GM12872 (cell line): ENCODE results near the gene FNTB.

Experiments
- TF ChIP-seq, protein P1 (sequence below): IDR thresholded peaks from 3 replicates; pipeline ENCODE4 v1.5.1; 2011; ENCODE audit warnings: low read depth, mild to moderate bottlenecking, low read length, moderate library complexity; ENCODE audit not compliant: insufficient read depth

Gene FNTB

DNA sequence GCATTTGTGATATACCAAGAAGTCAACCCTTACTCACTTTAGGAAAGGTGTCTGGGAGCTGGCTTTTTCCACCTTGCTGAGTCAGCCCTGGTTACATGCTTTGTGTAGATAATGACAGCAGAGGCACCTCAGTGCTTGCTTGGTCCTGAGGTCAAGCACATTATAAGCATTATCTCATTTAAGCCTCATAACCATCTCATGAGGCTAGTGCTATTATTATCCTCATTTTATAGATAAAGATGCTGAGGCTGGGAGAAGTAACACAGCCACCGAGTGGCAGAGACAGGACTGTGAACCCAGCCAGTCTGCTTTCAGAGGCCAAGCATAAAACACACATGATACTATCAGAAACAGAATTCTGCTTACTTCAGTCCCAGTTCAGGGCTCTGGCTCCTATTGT is 86.2 kb downstream of the FNTB start:
- TF ChIP-seq, protein P1, sequence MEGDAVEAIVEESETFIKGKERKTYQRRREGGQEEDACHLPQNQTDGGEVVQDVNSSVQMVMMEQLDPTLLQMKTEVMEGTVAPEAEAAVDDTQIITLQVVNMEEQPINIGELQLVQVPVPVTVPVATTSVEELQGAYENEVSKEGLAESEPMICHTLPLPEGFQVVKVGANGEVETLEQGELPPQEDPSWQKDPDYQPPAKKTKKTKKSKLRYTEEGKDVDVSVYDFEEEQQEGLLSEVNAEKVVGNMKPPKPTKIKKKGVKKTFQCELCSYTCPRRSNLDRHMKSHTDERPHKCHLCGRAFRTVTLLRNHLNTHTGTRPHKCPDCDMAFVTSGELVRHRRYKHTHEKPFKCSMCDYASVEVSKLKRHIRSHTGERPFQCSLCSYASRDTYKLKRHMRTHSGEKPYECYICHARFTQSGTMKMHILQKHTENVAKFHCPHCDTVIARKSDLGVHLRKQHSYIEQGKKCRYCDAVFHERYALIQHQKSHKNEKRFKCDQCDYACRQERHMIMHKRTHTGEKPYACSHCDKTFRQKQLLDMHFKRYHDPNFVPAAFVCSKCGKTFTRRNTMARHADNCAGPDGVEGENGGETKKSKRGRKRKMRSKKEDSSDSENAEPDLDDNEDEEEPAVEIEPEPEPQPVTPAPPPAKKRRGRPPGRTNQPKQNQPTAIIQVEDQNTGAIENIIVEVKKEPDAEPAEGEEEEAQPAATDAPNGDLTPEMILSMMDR = no peak

DNA sequence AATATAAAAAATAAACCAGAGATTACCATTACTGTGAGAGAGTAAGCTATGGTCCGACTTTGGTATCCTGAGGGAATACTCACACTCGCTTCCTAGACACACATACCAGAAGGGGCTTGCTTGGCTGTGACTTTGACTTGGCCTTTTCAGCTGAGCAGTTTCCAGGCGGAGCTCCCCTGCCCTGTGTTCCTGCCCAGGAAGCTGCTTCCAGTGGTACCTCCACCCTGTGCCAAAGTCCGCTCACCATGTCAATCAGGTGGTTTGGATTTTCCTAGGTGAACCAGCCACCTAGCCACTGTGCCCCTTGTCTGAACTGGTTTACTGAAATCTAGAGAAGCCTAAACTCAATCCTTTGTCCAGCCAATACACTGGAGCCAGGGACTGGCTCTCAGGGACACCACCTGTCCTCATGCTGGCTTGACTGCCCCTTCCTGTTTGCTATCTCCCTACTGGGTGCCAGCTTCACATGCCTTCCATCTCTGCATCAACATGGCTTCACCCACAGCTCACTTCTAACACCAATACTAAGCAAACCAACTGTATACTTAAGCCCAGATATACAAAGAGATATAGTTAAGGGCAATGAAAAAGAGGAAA is 87.0 kb downstream of the FNTB start:
- TF ChIP-seq, protein P1 = no peak

DNA sequence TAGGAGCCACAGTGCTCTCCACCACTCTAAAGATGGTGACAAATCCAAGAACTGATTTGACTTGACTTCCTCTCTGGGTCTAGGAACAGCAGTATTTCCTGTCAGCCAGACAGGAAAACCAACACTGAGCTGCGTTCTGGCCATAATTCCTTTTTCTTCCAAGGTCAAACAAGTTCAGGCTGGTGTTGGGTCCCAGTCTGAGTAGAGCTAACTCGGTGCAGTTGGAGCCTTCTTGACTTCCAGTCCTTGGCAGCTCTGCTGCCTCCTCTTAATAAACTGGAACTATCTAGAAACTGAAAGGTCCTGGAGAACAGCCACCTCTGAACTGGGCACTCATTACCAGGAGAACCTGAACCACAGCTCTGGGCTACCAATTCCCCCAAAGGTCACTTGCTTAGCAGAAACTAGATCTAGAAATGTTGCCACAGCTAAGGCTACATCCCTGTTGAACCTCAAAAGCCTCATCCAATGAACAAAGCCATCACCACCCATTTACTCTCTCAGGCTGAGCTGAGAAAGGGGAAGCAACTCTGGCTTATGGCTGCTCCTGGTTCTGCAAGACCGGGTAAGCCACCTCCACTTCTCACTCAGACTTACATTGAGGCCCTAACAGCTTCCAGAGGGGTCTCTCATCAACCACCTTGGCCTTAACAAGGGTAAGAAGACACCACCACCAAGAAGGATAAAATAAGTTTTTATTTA is 87.9 kb downstream of the FNTB start:
- TF ChIP-seq, protein P1 = no peak

DNA sequence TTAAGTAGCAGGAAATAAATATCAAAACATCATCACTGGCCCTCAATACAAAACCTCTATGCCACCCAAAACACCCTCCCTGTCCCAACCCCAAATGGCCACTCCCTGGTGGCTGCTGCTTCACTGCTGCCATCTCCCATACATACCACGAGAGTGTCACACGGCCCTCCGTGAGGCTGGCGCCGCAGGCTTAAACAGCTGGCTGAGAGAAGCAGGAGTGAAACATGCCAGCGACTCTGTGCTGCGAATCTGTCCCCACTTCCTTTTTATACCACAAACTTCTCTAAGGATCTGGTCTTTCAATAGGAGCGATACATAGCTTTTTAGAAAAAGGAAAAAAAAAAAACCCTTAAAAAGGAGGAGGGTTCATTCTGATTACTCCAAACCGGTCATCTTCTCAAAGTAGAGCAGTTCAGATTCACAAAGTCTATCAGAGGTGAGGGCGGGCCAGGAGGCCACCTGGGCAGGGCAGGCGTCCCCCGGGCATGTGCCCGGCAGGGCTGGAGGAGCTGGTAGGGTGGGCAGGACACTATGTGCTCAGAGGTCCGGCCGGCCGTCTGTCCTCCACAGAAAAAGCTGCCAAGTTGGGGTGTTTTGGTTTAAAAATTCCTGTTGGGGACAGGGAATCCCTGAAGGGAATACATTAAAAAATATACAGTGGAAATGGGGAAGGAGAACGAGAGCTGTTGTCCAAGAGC is 89.1 kb downstream of the FNTB start:
- TF ChIP-seq, protein P1 = no peak

DNA sequence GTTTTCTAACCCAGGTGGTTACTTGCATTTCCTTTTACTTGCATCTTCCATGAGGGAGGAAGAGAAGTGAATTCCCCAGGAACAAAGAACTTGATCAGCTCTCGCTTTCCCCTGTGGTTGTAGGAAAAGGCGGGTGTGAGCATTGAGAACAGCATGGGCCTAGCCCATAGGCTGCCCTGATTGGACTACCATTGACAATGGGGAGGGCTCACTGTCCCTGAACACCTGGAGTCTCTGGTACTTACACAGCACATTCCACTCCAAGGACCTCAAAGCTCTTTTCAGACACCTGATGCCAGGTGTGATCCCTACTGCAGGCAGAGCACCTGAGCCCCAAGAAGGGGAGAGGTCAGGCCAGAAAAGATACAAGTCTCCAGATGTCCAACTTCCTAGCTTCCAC is 90.6 kb downstream of the FNTB start:
- TF ChIP-seq, protein P1 = no peak

DNA sequence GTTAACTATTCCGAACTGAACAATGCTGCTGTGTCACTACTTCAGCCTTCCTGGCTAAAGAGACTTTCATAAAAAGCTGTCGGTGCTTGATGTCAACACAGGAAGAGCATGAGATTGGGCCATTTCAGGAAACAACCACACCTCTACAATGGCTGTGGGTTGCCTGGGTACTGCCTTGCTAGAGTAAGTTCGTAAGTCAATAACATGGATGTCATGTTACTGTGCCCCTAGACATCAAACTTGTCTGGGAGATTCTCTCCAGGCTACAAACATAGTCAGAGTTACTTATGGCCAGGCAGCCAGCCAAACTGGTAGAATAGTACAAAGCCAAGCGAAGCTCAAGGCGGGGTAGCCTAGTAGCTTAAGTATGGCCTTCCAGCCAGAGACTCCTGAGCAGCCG is 92.5 kb downstream of the FNTB start:
- TF ChIP-seq, protein P1 = no peak

DNA sequence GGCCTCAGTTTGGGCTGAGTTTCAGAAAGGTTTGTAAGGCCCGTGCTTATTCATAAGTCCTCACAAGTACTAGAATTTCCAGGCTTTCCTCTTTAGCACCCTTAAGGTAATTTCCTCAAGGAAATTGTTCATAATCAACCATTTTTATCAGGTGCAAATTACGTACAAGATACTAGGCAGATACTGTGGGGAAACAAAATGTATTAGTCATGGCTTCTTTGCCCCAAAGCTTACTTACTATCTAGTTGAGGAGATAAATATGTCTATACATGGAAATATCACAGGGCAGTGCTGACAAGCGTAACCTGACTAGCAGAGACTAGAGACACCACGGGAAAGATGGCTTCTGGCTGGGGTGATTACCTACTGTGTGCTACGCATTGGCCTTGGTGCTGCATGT is 93.1 kb downstream of the FNTB start:
- TF ChIP-seq, protein P1 = no peak
